HepG2 (cell line): ENCODE results near the gene WNT1. TPM values are rescaled to one million over a fixed set of nuclear protein-coding genes. Genes with fewer than 3 reads are reported as not detected.
A peak's percentile ranks its signal among the peaks of the same experiment; 100 is the strongest.

ENCODE experiments used
- AKAP8 ChIP-seq: sonication (generic); formaldehyde crosslinking; IDR thresholded peaks from 2 replicates; pipeline ENCODE4 v1.5.1; 2020; ENCODE audit warnings: mild to moderate bottlenecking, missing genetic modification reagents
- ATF4 ChIP-seq, 2 experiments: fragments of 450-650 bp in 1 of 2; sonication (generic) in 1 of 2; formaldehyde crosslinking; IDR thresholded peaks; 2 replicates each; pipeline versions ENCODE4 v1.5.0 to v1.8.0; 2020 to 2022; ENCODE audit warnings: mild to moderate bottlenecking in 1 of 2, missing genetic modification reagents in 1 of 2
- ELK4 ChIP-seq: sonication (generic); formaldehyde crosslinking; IDR thresholded peaks from 2 replicates; pipeline ENCODE4 v1.9.0; 2021; ENCODE audit warnings: missing genetic modification reagents, borderline replicate concordance
- HDAC6 ChIP-seq: fragments of 200-600 bp; sonication (generic); IDR thresholded peaks from 2 replicates; pipeline ENCODE4 v1.7.0; 2017; ENCODE audit warnings: mild to moderate bottlenecking, antibody characterized with exemption, low read length, low read depth
- HNF4G ChIP-seq, 2 experiments: sonication (generic) in 1 of 2; formaldehyde crosslinking in 1 of 2; IDR thresholded peaks; 2 replicates each; pipeline versions ENCODE4 v1.4.0 to v1.6.1; 2011 to 2020; ENCODE audit warnings: borderline replicate concordance in 2 of 2, low read depth in 2 of 2, mild to moderate bottlenecking in 2 of 2, low read length in 1 of 2, missing genetic modification reagents in 1 of 2, moderate library complexity in 1 of 2
- HNRNPK ChIP-seq: fragments of 200-400 bp; formaldehyde crosslinking; IDR thresholded peaks from 2 replicates; pipeline ENCODE4 v1.6.1; 2018; ENCODE audit warnings: low read length, low read depth, moderate library complexity, mild to moderate bottlenecking; ENCODE audit not compliant: poor library complexity, severe bottlenecking
- IRF9 ChIP-seq: sonication (generic); formaldehyde crosslinking; IDR thresholded peaks from 2 replicates; pipeline ENCODE4 v1.8.0; 2022; ENCODE audit warnings: missing genetic modification reagents, mild to moderate bottlenecking, borderline replicate concordance
- KAT2B ChIP-seq: fragments of 150-350 bp; IDR thresholded peaks from 2 replicates; pipeline ENCODE4 v1.6.1; 2014; ENCODE audit warnings: low read depth, low read length, borderline replicate concordance
- MAF1 ChIP-seq: sonication (generic); formaldehyde crosslinking; IDR thresholded peaks from 2 replicates; pipeline ENCODE4 v1.5.0; 2020; ENCODE audit warnings: missing genetic modification reagents, borderline replicate concordance
- NFYC ChIP-seq: IDR thresholded peaks from 2 replicates; pipeline ENCODE4 v1.6.1; 2016; ENCODE audit warnings: missing genetic modification reagents, missing compliant biosample characterization
- RBM22 ChIP-seq: fragments of 200-400 bp; formaldehyde crosslinking; optimal IDR thresholded peaks from 2 replicates; pipeline ENCODE3; 2017; ENCODE audit warnings: mild to moderate bottlenecking, low read length, moderate library complexity
- SOX5 ChIP-seq: IDR thresholded peaks from 2 replicates; pipeline ENCODE4 v1.6.1; 2016; ENCODE audit warnings: borderline replicate concordance
- SP4 ChIP-seq: sonication (generic); formaldehyde crosslinking; IDR thresholded peaks from 2 replicates; pipeline ENCODE4 v1.8.1; 2023; ENCODE audit warnings: mild to moderate bottlenecking, missing genetic modification reagents
- SRSF1 ChIP-seq: fragments of 200-400 bp; formaldehyde crosslinking; optimal IDR thresholded peaks from 2 replicates; pipeline ENCODE3; 2017; ENCODE audit warnings: mild to moderate bottlenecking, low read depth, low read length, moderate library complexity
- TARDBP ChIP-seq: sonication (generic); formaldehyde crosslinking; IDR thresholded peaks from 2 replicates; pipeline ENCODE4 v1.8.0; 2022; ENCODE audit warnings: mild to moderate bottlenecking, missing genetic modification reagents
- TEAD2 ChIP-seq: sonication (generic); formaldehyde crosslinking; IDR thresholded peaks from 2 replicates; pipeline ENCODE4 v1.9.0; 2021; ENCODE audit warnings: missing genetic modification reagents
- ZBTB49 ChIP-seq: sonication (generic); formaldehyde crosslinking; IDR thresholded peaks from 2 replicates; pipeline ENCODE4 v1.4.0; 2020; ENCODE audit warnings: missing genetic modification reagents, borderline replicate concordance
- ZNF549 ChIP-seq: sonication (generic); formaldehyde crosslinking; IDR thresholded peaks from 2 replicates; pipeline ENCODE4 v1.5.0; 2020; ENCODE audit warnings: missing genetic modification reagents
- ZXDC ChIP-seq: sonication (generic); formaldehyde crosslinking; IDR thresholded peaks from 2 replicates; pipeline ENCODE4 v1.5.0; 2020; ENCODE audit warnings: mild to moderate bottlenecking, missing genetic modification reagents
- polyA plus RNA-seq, 8 experiments: library from polyadenylated mRNA; depleted of rRNA in 3 of 8; stranded (reverse) in 7 of 8; unstranded in 1 of 8; fragments of >200 nt; fragmentation: Illumina TruSeq in 4 of 8; extraction: Trizol in 4 of 8; gene quantifications; 2 replicates each; pipeline versions ENCODE4 v1.2.1 to v1.2.3, GENCODE V29; 2011 to 2016; ENCODE audit warnings: low read depth in 4 of 8, missing spikeins in 1 of 8, mixed read lengths in 1 of 8; ENCODE audit not compliant: insufficient read depth in 1 of 8
- total RNA-seq, 5 experiments: library from RNA; depleted of rRNA; stranded (reverse); fragments of >200 nt; fragmentation: Illumina TruSeq; extraction: Trizol; gene quantifications; 2 replicates each; pipeline ENCODE4 v1.2.3, GENCODE V29; 2016; ENCODE audit warnings: low read depth in 1 of 5

The WNT1 gene
- total and polyA plus RNA-seq, 2 of the 13 experiments (the other 11 are each of a cell fraction or from before 2014, with no cell fraction given) = not detected

- TF ChIP-seq ZXDC (CRISPR knock-in tag) (no peak), HNRNPK (no peak), MAF1 (CRISPR knock-in tag) (peak; percentile 44; the same call in 1 of the 2 replicates), SP4 (CRISPR knock-in tag) (peak; percentile 81), ZNF549 (CRISPR knock-in tag) (no peak), KAT2B (no peak), NFYC (CRISPR knock-in tag) (no peak; the same call in 1 of the 2 replicates), RBM22 (peak; percentile 98), AKAP8 (CRISPR knock-in tag) (peak; percentile 94; the same call in 1 of the 2 replicates), TARDBP (no peak), ZBTB49 (CRISPR knock-in tag) (no peak), TEAD2 (CRISPR knock-in tag) (no peak), HDAC6 (no peak), SRSF1 (peak; percentile 93), ATF4 (CRISPR knock-in tag; IDR thresholded peaks at IDR 0.05) (peak in 1 of 2 experiments; percentile 60; a peak in 2 of 4 replicates), IRF9 (peak; percentile 82; the same call in 1 of the 2 replicates), HNF4G (IDR thresholded peaks at IDR 0.05; ENCODE audit: borderline replicate concordance, low read depth, low read length) (no peak), HNF4G (CRISPR knock-in tag; IDR thresholded peaks at IDR 0.05; ENCODE audit: borderline replicate concordance, low read depth) (peak; percentile 72; the same call in 1 of the 2 replicates), ELK4 (CRISPR knock-in tag) (no peak), SOX5 (peak; percentile 35; the same call in 1 of the 2 replicates)
Observed at GRCh38 chr12:49018261-49019119, 40.4 kb downstream of the WNT1 start, which contains the start of gene PRKAG1 (continued).
